ENCODE data around the gene FKBP5. TPM values are rescaled to one million over a fixed set of nuclear protein-coding genes. Genes with fewer than 3 reads are reported as not detected.
A peak's percentile ranks its signal among the peaks of the same experiment; 100 is the strongest.

Gene FKBP5
- total RNA-seq, 1 donor from 2014 or later = 4.6 TPM

- peaks cover 11% of the 10 kb centered on the region for H3K4me1 ChIP-seq (ENCODE audit: insufficient read depth, low read length)
- no peak for TF ChIP-seq EZH2 (IDR thresholded peaks at IDR 0.05; ENCODE audit: insufficient read depth, low read length)
- TF ChIP-seq, protein P1, sequence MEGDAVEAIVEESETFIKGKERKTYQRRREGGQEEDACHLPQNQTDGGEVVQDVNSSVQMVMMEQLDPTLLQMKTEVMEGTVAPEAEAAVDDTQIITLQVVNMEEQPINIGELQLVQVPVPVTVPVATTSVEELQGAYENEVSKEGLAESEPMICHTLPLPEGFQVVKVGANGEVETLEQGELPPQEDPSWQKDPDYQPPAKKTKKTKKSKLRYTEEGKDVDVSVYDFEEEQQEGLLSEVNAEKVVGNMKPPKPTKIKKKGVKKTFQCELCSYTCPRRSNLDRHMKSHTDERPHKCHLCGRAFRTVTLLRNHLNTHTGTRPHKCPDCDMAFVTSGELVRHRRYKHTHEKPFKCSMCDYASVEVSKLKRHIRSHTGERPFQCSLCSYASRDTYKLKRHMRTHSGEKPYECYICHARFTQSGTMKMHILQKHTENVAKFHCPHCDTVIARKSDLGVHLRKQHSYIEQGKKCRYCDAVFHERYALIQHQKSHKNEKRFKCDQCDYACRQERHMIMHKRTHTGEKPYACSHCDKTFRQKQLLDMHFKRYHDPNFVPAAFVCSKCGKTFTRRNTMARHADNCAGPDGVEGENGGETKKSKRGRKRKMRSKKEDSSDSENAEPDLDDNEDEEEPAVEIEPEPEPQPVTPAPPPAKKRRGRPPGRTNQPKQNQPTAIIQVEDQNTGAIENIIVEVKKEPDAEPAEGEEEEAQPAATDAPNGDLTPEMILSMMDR (IDR thresholded peaks at IDR 0.05; ENCODE audit: insufficient read depth, low read depth, low read length) = no peak
- H4K20me1 ChIP-seq (ENCODE audit: insufficient read depth, low read length) = no peaks in the 10 kb centered on the region
- DNase-seq (ENCODE audit: low read depth) = no peak
- no peak overlapping the region for H3K9ac ChIP-seq (ENCODE audit: low read length)
- H3K27ac Mint-ChIP-seq (ENCODE audit: unreplicated experiment) = no peak overlapping the region
- H3K9me3 ChIP-seq (ENCODE audit: insufficient read depth, low read depth, low read length) = no peaks in the 10 kb centered on the region
- no peak for FAIRE-seq
- H2AFZ ChIP-seq (ENCODE audit: low read depth, low read length) = no peak overlapping the region
- no peak overlapping the region for H3K4me2 ChIP-seq (ENCODE audit: low read length)
- H3K4me3 Mint-ChIP-seq (ENCODE audit: unreplicated experiment) = no peak overlapping the region
- peaks cover 24% of the 10 kb centered on the region for H3K27me3 Mint-ChIP-seq (ENCODE audit: low read depth, unreplicated experiment)
- H3K4me1 Mint-ChIP-seq (ENCODE audit: low read depth, unreplicated experiment) = peaks cover 11% of the 10 kb centered on the region
- no peak overlapping the region for H3K27ac ChIP-seq (ENCODE audit: low read depth, low read length)
- no peaks in the 10 kb centered on the region for H3K36me3 Mint-ChIP-seq (ENCODE audit: low read depth, unreplicated experiment)
- no peaks in the 10 kb centered on the region for H3K36me3 ChIP-seq (ENCODE audit: insufficient read depth, low read length)
- H3K9me3 Mint-ChIP-seq (ENCODE audit: unreplicated experiment) = no peaks in the 10 kb centered on the region
- H3K4me3 ChIP-seq (ENCODE audit: insufficient read depth, low read depth, low read length) = no peak overlapping the region
- H3K79me2 ChIP-seq (ENCODE audit: insufficient read depth, low read length) = no peaks in the 10 kb centered on the region
- no peaks in the 10 kb centered on the region for H3K27me3 ChIP-seq (ENCODE audit: insufficient read depth, low read length)
These were observed 44.9 kb upstream of the FKBP5 start for GRCh38 chr6:35733633-35734032.

DNA sequence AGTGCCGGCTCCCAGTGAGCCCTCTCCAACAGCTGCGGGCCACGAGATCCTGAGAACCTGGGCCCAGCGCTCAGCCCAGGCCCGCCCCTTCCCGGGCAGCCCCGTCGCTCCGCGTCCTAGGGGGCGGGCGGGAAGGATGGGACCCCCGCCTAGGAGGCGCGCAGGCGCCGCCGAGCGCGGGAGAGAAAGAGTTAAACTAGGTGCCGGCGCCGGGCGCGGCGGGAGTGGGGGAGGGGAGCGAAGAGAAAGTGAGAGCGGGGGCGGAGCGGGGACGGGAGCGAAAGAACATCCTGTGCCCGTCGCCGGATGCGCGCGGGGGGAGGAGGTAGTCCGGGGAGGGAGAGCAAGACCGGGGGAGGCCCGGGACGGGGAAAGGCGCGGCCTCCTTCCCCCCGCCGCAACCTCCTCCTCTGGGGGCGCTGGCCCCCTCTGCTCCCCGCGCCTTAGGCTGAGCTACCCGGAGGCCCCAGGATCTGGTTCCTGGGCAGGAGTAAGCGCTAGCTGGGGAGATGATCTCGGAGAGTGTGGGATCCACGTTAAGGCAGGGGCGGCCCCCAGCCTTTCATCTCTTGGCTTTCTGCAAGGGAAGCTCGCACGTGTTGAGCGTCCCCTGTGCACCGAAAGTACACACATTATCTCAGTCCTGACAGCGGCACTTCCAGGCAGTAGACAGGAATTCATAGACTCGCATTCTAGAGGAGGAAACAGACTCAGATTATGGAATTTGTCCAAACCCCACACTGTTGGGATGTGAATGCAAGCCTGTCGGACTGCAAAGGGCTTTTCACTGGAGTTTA is 43.2 kb upstream of the FKBP5 start:
- no peaks in the 10 kb centered on the region for H3K9me3 Mint-ChIP-seq (ENCODE audit: unreplicated experiment)
- H3K4me3 Mint-ChIP-seq (ENCODE audit: unreplicated experiment) = peak overlapping the region; percentile 86
- peak overlapping the region; percentile 85 for H2AFZ ChIP-seq (ENCODE audit: low read depth, low read length)
- H3K9ac ChIP-seq (ENCODE audit: low read length) = peak overlapping the region; percentile 83
- H3K4me1 ChIP-seq (ENCODE audit: insufficient read depth, low read length) = peaks cover 26% of the 10 kb centered on the region
- peaks cover 20% of the 10 kb centered on the region for H3K4me1 Mint-ChIP-seq (ENCODE audit: low read depth, unreplicated experiment)
- peak overlapping the region; percentile 96 for H3K27ac Mint-ChIP-seq (ENCODE audit: unreplicated experiment)
- no peaks in the 10 kb centered on the region for H3K36me3 ChIP-seq (ENCODE audit: insufficient read depth, low read length)
- H3K36me3 Mint-ChIP-seq (ENCODE audit: low read depth, unreplicated experiment) = no peaks in the 10 kb centered on the region
- H4K20me1 ChIP-seq (ENCODE audit: insufficient read depth, low read length) = no peaks in the 10 kb centered on the region
- FAIRE-seq (no peak), DNase-seq (ENCODE audit: low read depth) (peak; percentile 81)
- no peaks in the 10 kb centered on the region for H3K27me3 ChIP-seq (ENCODE audit: insufficient read depth, low read length)
- H3K4me2 ChIP-seq (ENCODE audit: low read length) = peak overlapping the region; percentile 88
- peak overlapping the region; percentile 64 for H3K4me3 ChIP-seq (ENCODE audit: insufficient read depth, low read depth, low read length)
- H3K79me2 ChIP-seq (ENCODE audit: insufficient read depth, low read length) = no peaks in the 10 kb centered on the region
- no peaks in the 10 kb centered on the region for H3K9me3 ChIP-seq (ENCODE audit: insufficient read depth, low read depth, low read length)
- peaks cover 24% of the 10 kb centered on the region for H3K27me3 Mint-ChIP-seq (ENCODE audit: low read depth, unreplicated experiment)
- peak overlapping the region; percentile 70 for H3K27ac ChIP-seq (ENCODE audit: low read depth, low read length)
- no peak for TF ChIP-seq EZH2 (IDR thresholded peaks at IDR 0.05; ENCODE audit: insufficient read depth, low read length)
- TF ChIP-seq, protein P1 (IDR thresholded peaks at IDR 0.05; ENCODE audit: insufficient read depth, low read depth, low read length) = no peak

DNA sequence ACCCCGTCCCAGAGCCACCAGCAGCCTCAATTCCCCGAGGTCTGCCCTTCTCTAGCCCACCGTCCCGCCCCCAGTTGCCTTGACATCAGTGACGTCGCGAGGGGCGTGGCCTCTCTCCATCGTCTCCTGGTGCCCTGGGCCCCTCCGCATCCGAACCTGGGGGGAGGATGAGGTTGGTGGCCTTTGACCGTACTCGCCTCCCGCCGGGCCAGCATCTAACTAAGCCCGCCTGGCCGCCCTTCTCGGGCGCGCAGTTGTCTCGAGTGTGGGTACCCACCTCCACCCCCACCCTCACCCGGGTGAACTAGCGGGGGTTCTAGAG is 42.7 kb upstream of the FKBP5 start:
- Histone ChIP-seq H3K4me3 (ENCODE audit: insufficient read depth, low read depth, low read length) (peak overlapping the region; percentile 64), H3K79me2 (ENCODE audit: insufficient read depth, low read length) (no peaks in the 10 kb centered on the region), H3K9ac (ENCODE audit: low read length) (peak overlapping the region; percentile 83), H4K20me1 (ENCODE audit: insufficient read depth, low read length) (no peaks in the 10 kb centered on the region), H3K9me3 (ENCODE audit: insufficient read depth, low read depth, low read length) (no peaks in the 10 kb centered on the region), H2AFZ (ENCODE audit: low read depth, low read length) (peak overlapping the region; percentile 85), H3K36me3 (ENCODE audit: insufficient read depth, low read length) (no peaks in the 10 kb centered on the region), H3K27ac (ENCODE audit: low read depth, low read length) (peak overlapping the region; percentile 70), H3K4me1 (ENCODE audit: insufficient read depth, low read length) (peaks cover 31% of the 10 kb centered on the region), H3K4me2 (ENCODE audit: low read length) (peak overlapping the region; percentile 88), H3K27me3 (ENCODE audit: insufficient read depth, low read length) (no peaks in the 10 kb centered on the region)
- peak overlapping the region; percentile 41 for H3K27ac Mint-ChIP-seq (ENCODE audit: unreplicated experiment)
- DNase-seq (ENCODE audit: low read depth) (peak; percentile 65), FAIRE-seq (no peak)
- H3K27me3 Mint-ChIP-seq (ENCODE audit: low read depth, unreplicated experiment) = peaks cover 24% of the 10 kb centered on the region
- peaks cover 26% of the 10 kb centered on the region for H3K4me1 Mint-ChIP-seq (ENCODE audit: low read depth, unreplicated experiment)
- H3K36me3 Mint-ChIP-seq (ENCODE audit: low read depth, unreplicated experiment) = no peaks in the 10 kb centered on the region
- no peak for TF ChIP-seq EZH2 (IDR thresholded peaks at IDR 0.05; ENCODE audit: insufficient read depth, low read length)
- TF ChIP-seq, protein P1 (IDR thresholded peaks at IDR 0.05; ENCODE audit: insufficient read depth, low read depth, low read length) = no peak
- no peaks in the 10 kb centered on the region for H3K9me3 Mint-ChIP-seq (ENCODE audit: unreplicated experiment)
- peak overlapping the region; percentile 86 for H3K4me3 Mint-ChIP-seq (ENCODE audit: unreplicated experiment)

Data from astrocyte (in vitro differentiated cells and primary cell).